HEK293 (cell line): ENCODE data around the gene CCDC57.

Experiments
- CTCF ChIA-PET: fragments of 350-600 bp; formaldehyde crosslinking; extraction: SDS; loops from one replicate; lab custom pipeline; 2021; ENCODE audit warnings: antibody characterized with exemption; lab: Yijun Ruan, JAX
- POLR2A ChIA-PET: fragments of 300-600 bp; formaldehyde crosslinking; extraction: SDS; loops from one replicate; lab custom pipeline; 2020; ENCODE audit warnings: antibody characterized with exemption, inconsistent platforms; lab: Yijun Ruan, JAX
- H3K27ac ChIP-seq: fragments of 200-500 bp; sonication (Bioruptor generic); 2 replicates; pipeline ENCODE4 v1.5.1; 2014; ENCODE audit warnings: low read depth, low read length, control low read depth, inconsistent platforms; ENCODE audit errors: extremely low read depth
- H3K36me3 ChIP-seq, 2 experiments: fragments of 200-500 bp in 1 of 2; sonication (Bioruptor generic) in 1 of 2; 1 replicate in 1 of 2; 2 replicates in 1 of 2; pipeline ENCODE4 v1.5.1; 2014 to 2017; ENCODE audit warnings: inconsistent platforms in 2 of 2, low read length in 2 of 2; ENCODE audit not compliant: control insufficient read depth in 2 of 2, insufficient read depth in 1 of 2
- H3K4me1 ChIP-seq: fragments of 200-500 bp; sonication (Bioruptor generic); 2 replicates; pipeline ENCODE4 v1.5.1; 2014; ENCODE audit warnings: mild to moderate bottlenecking, low read length, inconsistent platforms; ENCODE audit not compliant: control insufficient read depth, insufficient read depth
- H3K4me3 ChIP-seq: 2 replicates; pipeline ENCODE4 v1.5.1; 2011; ENCODE audit warnings: low read depth, mild to moderate bottlenecking, control low read depth, low read length, moderate library complexity
- H3K9me3 ChIP-seq: fragments of 200-500 bp; sonication (Bioruptor generic); 2 replicates; pipeline ENCODE4 v1.5.1; 2014; ENCODE audit warnings: low read depth, low read length, inconsistent platforms; ENCODE audit not compliant: control insufficient read depth, insufficient read depth
- EGR2 ChIP-seq: fragments of 450-650 bp; formaldehyde crosslinking; IDR thresholded peaks from 2 replicates; pipeline ENCODE4 v1.5.1; 2016; ENCODE audit warnings: low read depth, missing biosample characterization, missing genetic modification characterization
- GLI4 ChIP-seq: fragments of 450-650 bp; formaldehyde crosslinking; IDR thresholded peaks from 2 replicates; pipeline ENCODE4 v1.5.1; 2016; ENCODE audit warnings: missing biosample characterization, missing genetic modification characterization
- OVOL3 ChIP-seq: fragments of 450-650 bp; formaldehyde crosslinking; IDR thresholded peaks from 2 replicates; pipeline ENCODE4 v1.5.1; 2016; ENCODE audit warnings: missing biosample characterization, missing genetic modification characterization
- TRIM28 ChIP-seq: IDR thresholded peaks from 2 replicates; pipeline ENCODE4 v1.6.1; 2011; ENCODE audit warnings: low read length, control low read depth, borderline replicate concordance
- ZBTB17 ChIP-seq: fragments of 450-650 bp; formaldehyde crosslinking; IDR thresholded peaks from 2 replicates; pipeline ENCODE4 v1.5.1; 2016; ENCODE audit warnings: missing biosample characterization, missing genetic modification characterization
- ZFHX2 ChIP-seq: fragments of 450-650 bp; formaldehyde crosslinking; conservative IDR thresholded peaks from 2 replicates; pipeline ENCODE4 v1.5.1; 2016; ENCODE audit warnings: missing biosample characterization, missing genetic modification characterization
- ZNF121 ChIP-seq: fragments of 450-650 bp; formaldehyde crosslinking; IDR thresholded peaks from 2 replicates; pipeline ENCODE4 v1.5.1; 2016; ENCODE audit warnings: missing biosample characterization, missing genetic modification characterization
- ZNF16 ChIP-seq: fragments of 450-650 bp; formaldehyde crosslinking; IDR thresholded peaks from 2 replicates; pipeline ENCODE4 v1.5.1; 2016; ENCODE audit warnings: low read depth, missing biosample characterization, missing genetic modification characterization
- ZNF18 ChIP-seq: fragments of 450-650 bp; formaldehyde crosslinking; IDR thresholded peaks from 2 replicates; pipeline ENCODE4 v1.5.1; 2016; ENCODE audit warnings: missing biosample characterization, missing genetic modification characterization
- ZNF302 ChIP-seq: fragments of 450-650 bp; formaldehyde crosslinking; IDR thresholded peaks from 2 replicates; pipeline ENCODE4 v1.5.1; 2016; ENCODE audit warnings: missing biosample characterization, missing genetic modification characterization, low read depth
- ZNF311 ChIP-seq: fragments of 450-650 bp; formaldehyde crosslinking; IDR thresholded peaks from 2 replicates; pipeline ENCODE4 v1.5.1; 2017; ENCODE audit warnings: missing biosample characterization, missing genetic modification characterization, borderline replicate concordance
- ZNF354C ChIP-seq: fragments of 450-650 bp; formaldehyde crosslinking; IDR thresholded peaks from 2 replicates; pipeline ENCODE4 v1.5.1; 2016; ENCODE audit warnings: missing biosample characterization, missing genetic modification characterization, low read depth, borderline replicate concordance
- ZNF394 ChIP-seq: fragments of 450-650 bp; formaldehyde crosslinking; IDR thresholded peaks from 2 replicates; pipeline ENCODE4 v1.5.1; 2016; ENCODE audit warnings: missing biosample characterization, missing genetic modification characterization, mild to moderate bottlenecking, moderate library complexity, borderline replicate concordance
- ZNF473 ChIP-seq: fragments of 450-650 bp; formaldehyde crosslinking; IDR thresholded peaks from 2 replicates; pipeline ENCODE4 v1.5.1; 2017; ENCODE audit warnings: missing biosample characterization, missing genetic modification characterization
- ZNF544 ChIP-seq: fragments of 450-650 bp; formaldehyde crosslinking; IDR thresholded peaks from 2 replicates; pipeline ENCODE4 v1.5.0; 2017; ENCODE audit warnings: missing biosample characterization, missing genetic modification characterization
- ZNF600 ChIP-seq: fragments of 450-650 bp; formaldehyde crosslinking; IDR thresholded peaks from 2 replicates; pipeline ENCODE4 v1.5.1; 2016; ENCODE audit warnings: missing biosample characterization, missing genetic modification characterization
- ZNF624 ChIP-seq: fragments of 450-650 bp; formaldehyde crosslinking; IDR thresholded peaks from 2 replicates; pipeline ENCODE4 v1.5.1; 2017; ENCODE audit warnings: missing biosample characterization, missing genetic modification characterization
- ZNF626 ChIP-seq: fragments of 450-650 bp; sonication (Bioruptor Pico); formaldehyde crosslinking; IDR thresholded peaks from 2 replicates; pipeline ENCODE4 v1.5.1; 2018; ENCODE audit warnings: missing biosample characterization, missing genetic modification characterization, inconsistent platforms
- ZNF629 ChIP-seq: fragments of 450-650 bp; formaldehyde crosslinking; IDR thresholded peaks from 2 replicates; pipeline ENCODE4 v1.5.1; 2017; ENCODE audit warnings: missing biosample characterization, missing genetic modification characterization
- ZNF645 ChIP-seq: fragments of 450-650 bp; formaldehyde crosslinking; IDR thresholded peaks from 2 replicates; pipeline ENCODE4; 2016; ENCODE audit warnings: missing biosample characterization, missing genetic modification characterization
- ZNF701 ChIP-seq: fragments of 450-650 bp; formaldehyde crosslinking; IDR thresholded peaks from 2 replicates; pipeline ENCODE4 v1.5.1; 2016; ENCODE audit warnings: missing biosample characterization, missing genetic modification characterization
- ZNF777 ChIP-seq: fragments of 450-650 bp; formaldehyde crosslinking; IDR thresholded peaks from 2 replicates; pipeline ENCODE4 v1.5.1; 2017; ENCODE audit warnings: missing biosample characterization, missing genetic modification characterization, borderline replicate concordance
- TF ChIP-seq, protein P1 (sequence below): fragments of 450-650 bp; formaldehyde crosslinking; IDR thresholded peaks from 2 replicates; pipeline ENCODE4 v1.5.1; 2016; ENCODE audit warnings: missing biosample characterization, missing genetic modification characterization
- TF ChIP-seq, protein P2 (sequence below): fragments of 450-650 bp; formaldehyde crosslinking; IDR thresholded peaks from 2 replicates; pipeline ENCODE4 v1.5.1; 2016; ENCODE audit warnings: missing biosample characterization, missing genetic modification characterization

Gene CCDC57

GRCh38 chr17:82222816-82223215 is 10.2 kb upstream of the CCDC57 start:
- no peak overlapping the region for H3K4me3 ChIP-seq
- no peaks in the 10 kb centered on the region for H3K36me3 ChIP-seq
- ChIA-PET CTCF (no interaction called here), POLR2A (interaction anchor here (0.6 kb wide), 1 partner anchor 55 kb away, joined by 4 read pairs; no protein-coding TSS in a partner anchor)
- no peak overlapping the region for H3K27ac ChIP-seq
- TF ChIP-seq, protein P1, sequence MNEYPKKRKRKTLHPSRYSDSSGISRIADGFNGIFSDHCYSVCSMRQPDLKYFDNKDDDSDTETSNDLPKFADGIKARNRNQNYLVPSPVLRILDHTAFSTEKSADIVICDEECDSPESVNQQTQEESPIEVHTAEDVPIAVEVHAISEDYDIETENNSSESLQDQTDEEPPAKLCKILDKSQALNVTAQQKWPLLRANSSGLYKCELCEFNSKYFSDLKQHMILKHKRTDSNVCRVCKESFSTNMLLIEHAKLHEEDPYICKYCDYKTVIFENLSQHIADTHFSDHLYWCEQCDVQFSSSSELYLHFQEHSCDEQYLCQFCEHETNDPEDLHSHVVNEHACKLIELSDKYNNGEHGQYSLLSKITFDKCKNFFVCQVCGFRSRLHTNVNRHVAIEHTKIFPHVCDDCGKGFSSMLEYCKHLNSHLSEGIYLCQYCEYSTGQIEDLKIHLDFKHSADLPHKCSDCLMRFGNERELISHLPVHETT, result no peak
- TF ChIP-seq OVOL3 (tag by site-specific recombination) (no peak), ZNF473 (tag by site-specific recombination) (no peak)
- TF ChIP-seq, protein P2, sequence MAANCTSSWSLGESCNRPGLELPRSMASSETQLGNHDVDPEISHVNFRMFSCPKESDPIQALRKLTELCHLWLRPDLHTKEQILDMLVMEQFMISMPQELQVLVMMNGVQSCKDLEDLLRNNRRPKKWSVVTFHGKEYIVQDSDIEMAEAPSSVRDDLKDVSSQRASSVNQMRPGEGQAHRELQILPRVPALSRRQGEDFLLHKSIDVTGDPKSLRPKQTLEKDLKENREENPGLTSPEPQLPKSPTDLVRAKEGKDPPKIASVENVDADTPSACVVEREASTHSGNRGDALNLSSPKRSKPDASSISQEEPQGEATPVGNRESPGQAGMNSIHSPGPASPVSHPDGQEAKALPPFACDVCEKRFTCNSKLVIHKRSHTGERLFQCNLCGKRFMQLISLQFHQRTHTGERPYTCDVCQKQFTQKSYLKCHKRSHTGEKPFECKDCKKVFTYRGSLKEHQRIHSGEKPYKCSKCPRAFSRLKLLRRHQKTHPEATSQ (tag by site-specific recombination), result no peak
- H3K9me3 ChIP-seq, result no peaks in the 10 kb centered on the region
- no peaks in the 10 kb centered on the region for H3K4me1 ChIP-seq

DNA sequence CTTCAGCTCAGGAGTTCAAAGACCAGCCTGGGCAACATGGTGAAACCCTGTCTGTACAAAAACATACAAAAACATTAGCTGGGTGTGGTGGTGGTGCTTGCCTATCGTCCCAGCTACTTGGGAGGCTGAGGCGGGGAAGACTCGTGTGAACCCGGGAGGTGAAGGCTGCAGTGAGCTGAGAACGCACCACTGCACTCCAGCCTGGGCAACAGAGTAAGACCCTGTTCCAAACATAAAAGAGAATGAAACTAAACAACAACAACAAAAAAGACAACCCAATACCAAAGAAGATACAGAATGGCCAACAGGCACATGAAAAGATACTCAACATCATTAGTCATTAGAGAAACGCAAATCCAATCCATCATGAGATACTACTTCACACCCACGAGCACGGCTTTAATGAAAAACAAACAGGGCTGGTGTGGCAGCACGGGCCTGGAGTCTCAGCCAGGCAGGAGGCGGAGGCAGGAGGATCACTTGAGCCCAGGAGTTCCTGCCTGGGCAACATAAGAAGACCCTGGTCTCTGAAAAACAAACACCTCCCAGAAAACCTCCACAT is 8.8 kb upstream of the CCDC57 start:
- TF ChIP-seq ZNF121 (tag by site-specific recombination) (peak; percentile 75; the same call in 1 of the 2 replicates), ZNF629 (tag by site-specific recombination) (no peak), ZNF302 (tag by site-specific recombination) (no peak), ZNF311 (no peak), GLI4 (no peak), ZNF354C (tag by site-specific recombination) (no peak), ZNF18 (no peak), ZNF624 (tag by site-specific recombination) (no peak), ZNF701 (tag by site-specific recombination) (no peak), ZNF645 (tag by site-specific recombination) (no peak), ZBTB17 (no peak), ZNF16 (tag by site-specific recombination) (no peak), EGR2 (tag by site-specific recombination) (peak; percentile 65), ZFHX2 (peak; percentile 41; the same call in 1 of the 2 replicates), ZNF626 (tag by site-specific recombination) (no peak), ZNF600 (tag by site-specific recombination) (peak; percentile 56; the same call in 1 of the 2 replicates), ZNF777 (tag by site-specific recombination) (no peak), ZNF544 (tag by site-specific recombination) (no peak), ZNF394 (tag by site-specific recombination) (no peak), TRIM28 (no peak)
- Histone ChIP-seq H3K9me3 (no peaks in the 10 kb centered on the region), H3K4me1 (no peaks in the 10 kb centered on the region), H3K27ac (no peak overlapping the region), H3K36me3 (no peaks in the 10 kb centered on the region), H3K4me3 (no peak overlapping the region)
- ChIA-PET POLR2A (no interaction called here), CTCF (interaction anchor here (2.2 to 2.5 kb wide), 2 partner anchors 15 to 16 kb away, joined by 10 read pairs; no protein-coding TSS in a partner anchor)
